ENCODE results near the gene KRT15. TPM values are rescaled to one million over a fixed set of nuclear protein-coding genes. Genes with fewer than 3 reads are reported as not detected.

The KRT15 gene
- total and polyA plus RNA-seq, 2 of the 4 experiments (the other 2 are of a cell fraction): 2.9 to 5.3 TPM

GRCh38 chr17:41547921-41548843, 29.5 kb upstream of the KRT15 start:
- dilution Hi-C loops (cut with HindIII; ENCODE audit: low sequenced_read_pairs, unreplicated experiment): no loop called here
- H4K20me1 ChIP-seq (ENCODE audit: insufficient read depth, low read length): no peaks in the 10 kb centered on the region
- no peaks in the 10 kb centered on the region for H3K27me3 ChIP-seq (ENCODE audit: control insufficient read depth, insufficient read depth, low read length)
- peak overlapping the region; percentile 67 for H3K56ac ChIP-seq (ENCODE audit: extremely low read depth, insufficient read depth, low read length)
- WGBS, 2 experiments (ENCODE audit: extremely low coverage in 2 of 2, insufficient read length in 1 of 2): 31% methylated on average over 13 of the region's 23 CpGs; no CpG with 5 or more reads in 1 of the 2 experiments
- H3K9me1 ChIP-seq (ENCODE audit: insufficient read depth, low read length): peaks cover 12% of the 10 kb centered on the region
- H4K5ac ChIP-seq (ENCODE audit: low read depth, low read length): peak overlapping the region; percentile 87
- H3K27ac ChIP-seq (ENCODE audit: insufficient read depth, low read length): peak overlapping the region; percentile 72
- ChIA-PET CTCF (interaction anchor here (0.6 to 3.9 kb wide), 36 partner anchors 10 to 729 kb away, joined by 3 to 49 read pairs (median 4); partner anchors contain the start of genes KRT15 and KRT9), POLR2A (ENCODE audit: unreplicated experiment) (no interaction called here)
- 0 out of 2 replicates have a peak overlapping the region, but pooled peaks have one; percentile 5 for H3K4me2 ChIP-seq (ENCODE audit: low read depth, low read length)
- H3K4me3 ChIP-seq (ENCODE audit: insufficient read depth, low read depth, low read length): no peak overlapping the region
- H4K91ac ChIP-seq (ENCODE audit: insufficient read depth, low read depth, low read length): peak overlapping the region; percentile 99
- peak overlapping the region; percentile 62 for H3K18ac ChIP-seq (ENCODE audit: low read depth, low read length)
- H2AFZ ChIP-seq (replicated peaks; ENCODE audit: low read length, poor library complexity): peak overlapping the region; percentile 88
- H3K23ac ChIP-seq (ENCODE audit: low read depth, low read length): peak overlapping the region; percentile 89
- DNase-seq: peak; percentile 98
- H2BK120ac ChIP-seq (ENCODE audit: low read depth, low read length): peak overlapping the region; percentile 97
- peak overlapping the region; percentile 2; the same call in 1 of the 2 replicates for H3K9ac ChIP-seq (ENCODE audit: low read depth, low read length)
- ATAC-seq (ENCODE audit: low read depth): peak; percentile 79
- H2AK9ac ChIP-seq (replicated peaks; ENCODE audit: low read depth, low read length, poor library complexity): peak overlapping the region; percentile 100
- in situ Hi-C loops (cut with MboI; ENCODE audit: low sequenced_read_pairs): loop anchor here (5.0 kb wide), 1 partner anchor 641 kb away; no protein-coding TSS in a partner anchor
- no TSS peak for BruUV-seq (replicated peaks)
- H3K4me1 ChIP-seq (ENCODE audit: control insufficient read depth, insufficient read depth, low read length): peaks cover 21% of the 10 kb centered on the region
- peak overlapping the region; percentile 97 for H2BK20ac ChIP-seq (ENCODE audit: low read depth, low read length)
- H3K79me1 ChIP-seq (ENCODE audit: low read depth in 1 of 2, low read length in 2 of 2): no peaks in the 10 kb centered on the region
- peak overlapping the region; percentile 99 for H3K4ac ChIP-seq (ENCODE audit: low read depth, low read length)
- intact Hi-C loops (cut with micrococcal nuclease): loop anchor here (1.0 to 5.0 kb wide), 5 partner anchors 219 to 901 kb away; partner anchors contain the start of genes KRTAP2-3 and SMARCE1
- no peaks in the 10 kb centered on the region for H3K36me3 ChIP-seq (ENCODE audit: control insufficient read depth, insufficient read depth, low read length)
- H2BK15ac ChIP-seq (ENCODE audit: low read depth, low read length): peak overlapping the region; percentile 98; the same call in 2 of the 3 replicates
- peak overlapping the region; percentile 94 to 97 for H4K8ac ChIP-seq (ENCODE audit: low read depth in 2 of 2, low read length in 2 of 2)
- H3K9me3 ChIP-seq (ENCODE audit: control insufficient read depth, insufficient read depth, low read length): peaks cover 4% of the 10 kb centered on the region
- H2AK5ac ChIP-seq (ENCODE audit: low read depth, low read length): peak overlapping the region; percentile 100
- H2BK5ac ChIP-seq (ENCODE audit: low read depth, low read length, poor library complexity, severe bottlenecking): peak overlapping the region; percentile 97
- peak overlapping the region; percentile 93 for H3K14ac ChIP-seq (replicated peaks; ENCODE audit: low read depth, low read length)
- peak; percentile 63; the same call in 1 of the 2 replicates for TF ChIP-seq BHLHE40 (IDR thresholded peaks at IDR 0.05; ENCODE audit: low read depth, low read length)
- TF ChIP-seq CTCF (conservative IDR thresholded peaks at IDR 0.05; ENCODE audit: low read depth, low read length): no peak
- TF ChIP-seq SMC3 (IDR thresholded peaks at IDR 0.05; ENCODE audit: low read depth, low read length): peak; percentile 32
- peak; percentile 72; the same call in 1 of the 2 replicates for TF ChIP-seq MXI1 (IDR thresholded peaks at IDR 0.05; ENCODE audit: borderline replicate concordance, low read depth, low read length)
- no peak for TF ChIP-seq RFX5 (IDR thresholded peaks at IDR 0.05; ENCODE audit: low read depth, low read length)
- TF ChIP-seq CHD1 (IDR thresholded peaks at IDR 0.05; ENCODE audit: low read depth, low read length): 0 out of 2 replicates have a peak, but pooled peaks have one; percentile 81
- TF ChIP-seq RCOR1 (IDR thresholded peaks at IDR 0.05; ENCODE audit: insufficient replicate concordance, low read length): peak; percentile 89
- peak; percentile 56; the same call in 1 of the 2 replicates for TF ChIP-seq MAZ (IDR thresholded peaks at IDR 0.05; ENCODE audit: borderline replicate concordance, low read depth, low read length)
- TF ChIP-seq NFE2L2 (IDR thresholded peaks at IDR 0.05; ENCODE audit: low read depth, low read length): no peak
- TF ChIP-seq RAD21 (IDR thresholded peaks at IDR 0.05; ENCODE audit: low read length): peak; percentile 45
- no peak for TF ChIP-seq CEBPB (IDR thresholded peaks at IDR 0.05; ENCODE audit: low read depth, low read length)
- TF ChIP-seq MAFK (IDR thresholded peaks at IDR 0.05; ENCODE audit: low read depth, low read length): no peak
- peak; percentile 93 for TF ChIP-seq FOS (IDR thresholded peaks at IDR 0.05; ENCODE audit: low read depth, low read length)
